Neural progenitor cell (in vitro differentiated cells): ENCODE measurements around the gene USP54.

Experiments used
- EZH2 ChIP-seq: fragments of 200-600 bp; sonication (generic); IDR thresholded peaks from 2 replicates; pipeline ENCODE4 v1.6.1; 2017; ENCODE audit warnings: antibody characterized with exemption, mild to moderate bottlenecking, moderate library complexity
- EZH2phosphoT487 ChIP-seq: fragments of 200-600 bp; sonication (generic); IDR thresholded peaks from 2 replicates; pipeline ENCODE4 v1.6.1; 2017; ENCODE audit warnings: antibody characterized with exemption
- TF ChIP-seq, protein P1 (sequence below): fragments of 200-600 bp; sonication (generic); IDR thresholded peaks from 2 replicates; pipeline ENCODE4 v1.5.1; 2017; ENCODE audit warnings: antibody characterized with exemption, mild to moderate bottlenecking

DNA sequence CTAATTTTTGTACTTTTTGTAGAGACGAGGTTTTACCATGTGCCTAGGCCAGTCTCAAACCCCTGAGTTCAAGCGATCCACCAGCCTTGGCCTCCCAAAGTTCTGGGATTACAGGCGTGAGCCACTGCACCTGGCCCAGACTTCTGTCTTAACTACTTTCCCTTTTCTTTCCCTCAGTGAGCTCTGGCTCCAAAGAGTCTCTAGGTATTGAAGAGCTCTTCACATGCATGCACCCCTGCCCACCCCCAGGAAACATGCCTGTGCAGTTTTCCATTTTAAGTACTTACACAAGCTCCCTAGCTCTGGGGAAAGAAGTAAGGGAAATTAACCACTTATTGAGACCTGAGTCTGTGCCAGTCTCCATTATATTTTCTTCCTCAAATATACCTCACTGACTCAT is 48.1 kb upstream of the USP54 start:
- TF ChIP-seq EZH2phosphoT487 (no peak), EZH2 (no peak)
- TF ChIP-seq, protein P1, sequence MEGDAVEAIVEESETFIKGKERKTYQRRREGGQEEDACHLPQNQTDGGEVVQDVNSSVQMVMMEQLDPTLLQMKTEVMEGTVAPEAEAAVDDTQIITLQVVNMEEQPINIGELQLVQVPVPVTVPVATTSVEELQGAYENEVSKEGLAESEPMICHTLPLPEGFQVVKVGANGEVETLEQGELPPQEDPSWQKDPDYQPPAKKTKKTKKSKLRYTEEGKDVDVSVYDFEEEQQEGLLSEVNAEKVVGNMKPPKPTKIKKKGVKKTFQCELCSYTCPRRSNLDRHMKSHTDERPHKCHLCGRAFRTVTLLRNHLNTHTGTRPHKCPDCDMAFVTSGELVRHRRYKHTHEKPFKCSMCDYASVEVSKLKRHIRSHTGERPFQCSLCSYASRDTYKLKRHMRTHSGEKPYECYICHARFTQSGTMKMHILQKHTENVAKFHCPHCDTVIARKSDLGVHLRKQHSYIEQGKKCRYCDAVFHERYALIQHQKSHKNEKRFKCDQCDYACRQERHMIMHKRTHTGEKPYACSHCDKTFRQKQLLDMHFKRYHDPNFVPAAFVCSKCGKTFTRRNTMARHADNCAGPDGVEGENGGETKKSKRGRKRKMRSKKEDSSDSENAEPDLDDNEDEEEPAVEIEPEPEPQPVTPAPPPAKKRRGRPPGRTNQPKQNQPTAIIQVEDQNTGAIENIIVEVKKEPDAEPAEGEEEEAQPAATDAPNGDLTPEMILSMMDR = no peak
